Aorta (tissue), 5 donors: ENCODE data around the gene PLEKHM1. TPM values are rescaled to one million over a fixed set of nuclear protein-coding genes. Genes with fewer than 3 reads are reported as not detected.
"Not testable (repeated sequence)": the region's sequence is repeated elsewhere in the genome, so short reads cannot be mapped to it uniquely, and the experiment has no call there.

Experiments
- ATAC-seq: fragments of 200-7000 bp; cut with Tn5 transposase; one replicate; pipeline ENCODE4 v1.9.1; 2022; ENCODE audit warnings: moderate library complexity; ENCODE audit not compliant: low FRiP score
- DNase-seq, 2 donors: peaks; one replicate each; pipeline ENCODE4 v3.0.0-alpha.2; 2020
- H3K27ac ChIP-seq, 2 donors: one replicate each; pipeline ENCODE4 v1.5.1; 2013; ENCODE audit warnings: low read length in 2 of 2, mild to moderate bottlenecking in 2 of 2, moderate library complexity in 2 of 2, control low read depth in 1 of 2, inconsistent platforms in 1 of 2, low read depth in 1 of 2
- H3K27me3 ChIP-seq, 2 donors: one replicate each; pipeline ENCODE4 v1.6.1; 2013; ENCODE audit warnings: control low read depth in 1 of 2, low read length in 1 of 2, mild to moderate bottlenecking in 1 of 2, moderate library complexity in 1 of 2; ENCODE audit not compliant: insufficient read depth in 2 of 2, control insufficient read depth in 1 of 2
- H3K36me3 ChIP-seq, 2 donors: one replicate each; pipeline ENCODE4 v1.6.1; 2013; ENCODE audit warnings: control low read depth in 1 of 2, low read length in 1 of 2, mild to moderate bottlenecking in 1 of 2; ENCODE audit not compliant: insufficient read depth in 2 of 2, control insufficient read depth in 1 of 2
- H3K4me1 ChIP-seq, 2 donors: one replicate each; pipeline ENCODE4 v1.6.1; 2013; ENCODE audit warnings: low read length in 2 of 2, control low read depth in 1 of 2, mild to moderate bottlenecking in 1 of 2, moderate library complexity in 1 of 2; ENCODE audit not compliant: insufficient read depth in 2 of 2, control insufficient read depth in 1 of 2
- H3K4me3 ChIP-seq, 2 donors: one replicate each; pipeline ENCODE4 v1.5.1; 2013; ENCODE audit warnings: low read length in 2 of 2, control low read depth in 1 of 2, mild to moderate bottlenecking in 1 of 2
- H3K9me3 ChIP-seq: one replicate; pipeline ENCODE4 v1.6.1; 2013; ENCODE audit warnings: mild to moderate bottlenecking, low read length; ENCODE audit not compliant: control insufficient read depth
- WGBS, 2 donors: extraction: QIAGEN DNeasy Blood & Tissue Kit; methylation state at CpG; one replicate each; pipeline ENCODE4 v1.1.7; 2013; 5-methylcytosine and 5-hydroxymethylcytosine counted together
- intact Hi-C, 2 donors: fragments of 100-400 bp; cut with DNase I; formaldehyde crosslinking; loops; one replicate each; pipeline versions ENCODE4 v1.14.2 to v1.15.0; 2022
- polyA plus RNA-seq, 2 donors: library from polyadenylated mRNA; stranded (reverse); fragments of 200-250 nt; gene quantifications; one replicate each; pipeline ENCODE4 v1.2.3, GENCODE V29; 2013
- total RNA-seq, 2 donors: library from RNA; stranded (reverse); fragmentation: NEBNext Ultra II Directional; extraction: Animal tissue kit (Norgen Biotek cat#: 25700); gene quantifications; one replicate each; pipeline ENCODE4 v1.2.1, GENCODE V29; 2021
- donor health status: healthy with polysubstance abuse.
- donor health status: Bipolar disorder and iron deficiency.
- donor health status: DM: no; HTN: no; CAD: no.
- donor health status: DM: no; HTN: no; CAD: no.
- donor health status: DM: yes; HTN: yes; CAD: no.

PLEKHM1 gene
- total and polyA plus RNA-seq, 4 donors, result 13.3 to 67.6 (median 34.6) TPM

- H3K4me1 ChIP-seq, DNase-seq, H3K36me3 ChIP-seq, H3K27me3 ChIP-seq, H3K27ac ChIP-seq, ATAC-seq, H3K4me3 ChIP-seq, H3K9me3 ChIP-seq, intact Hi-C loops: not testable (repeated sequence)
- WGBS, 2 donors, result 91 to 97% methylated on average over 8 of the region's 8 CpGs
Measured at GRCh38 chr17:45497449-45497848, 6.9 kb upstream of the PLEKHM1 start.

- ATAC-seq, H3K4me3 ChIP-seq, H3K4me1 ChIP-seq, H3K9me3 ChIP-seq, H3K27ac ChIP-seq, intact Hi-C loops, H3K27me3 ChIP-seq, DNase-seq, H3K36me3 ChIP-seq: not testable (repeated sequence)
- WGBS, 2 donors, result 98 to 100% methylated on average over 3 of the region's 3 CpGs
Measured at GRCh38 chr17:45496507-45496906, 6.0 kb upstream of the PLEKHM1 start.

- H3K9me3 ChIP-seq, intact Hi-C loops, H3K27me3 ChIP-seq, H3K4me3 ChIP-seq, ATAC-seq, H3K27ac ChIP-seq, H3K4me1 ChIP-seq, H3K36me3 ChIP-seq: not testable (repeated sequence)
- 70 to 77% methylated on average over 5 of the region's 5 CpGs for WGBS, 2 donors
- peak in 1 of 2 donors; percentile 68 for DNase-seq
Measured at GRCh38 chr17:45494556-45494955, 4.0 kb upstream of the PLEKHM1 start.

- H3K36me3 ChIP-seq, intact Hi-C loops: not testable (repeated sequence)
- 88 to 90% methylated on average over 4 of the region's 4 CpGs for WGBS, 2 donors
Measured at GRCh38 chr17:45492156-45492555, 1.6 kb upstream of the PLEKHM1 start.

GRCh38 chr17:45490198-45490597, 323 bp downstream of the PLEKHM1 start:
- H3K36me3 ChIP-seq, H3K9me3 ChIP-seq, H3K4me1 ChIP-seq, intact Hi-C loops, H3K27me3 ChIP-seq: not testable (repeated sequence)
- WGBS, 2 donors, result 1% methylated on average over 10 to 30 of the region's 30 CpGs
- peak; percentile 26 for ATAC-seq
- peak in 1 of 2 donors; percentile 77 for DNase-seq
- Histone ChIP-seq H3K4me3 (peak overlapping the region; percentile 21 to 71), H3K27ac (peak overlapping the region in 1 of 2 donors; percentile 88)

More at GRCh38 chr17:45492156-45492555, 1.6 kb upstream of the PLEKHM1 start:
- not testable (repeated sequence) for ATAC-seq, H3K27me3 ChIP-seq, DNase-seq, H3K4me1 ChIP-seq, H3K27ac ChIP-seq, H3K4me3 ChIP-seq, H3K9me3 ChIP-seq

- DNase-seq, result peak; percentile 85 to 88
Measured at GRCh38 chr17:45487704-45488103, 2.8 kb downstream of the PLEKHM1 start.

GRCh38 chr17:45483591-45484216, 6.8 kb downstream of the PLEKHM1 start:
- H3K4me1 ChIP-seq, ATAC-seq, H3K9me3 ChIP-seq, H3K36me3 ChIP-seq, H3K4me3 ChIP-seq, intact Hi-C loops, H3K27ac ChIP-seq, DNase-seq, H3K27me3 ChIP-seq: not testable (repeated sequence)
- 89 to 98% methylated on average over 3 to 5 of the region's 5 CpGs for WGBS, 2 donors

More at GRCh38 chr17:45487704-45488103, 2.8 kb downstream of the PLEKHM1 start:
- H3K27ac ChIP-seq, intact Hi-C loops, H3K9me3 ChIP-seq, H3K4me1 ChIP-seq, H3K27me3 ChIP-seq, H3K4me3 ChIP-seq, H3K36me3 ChIP-seq: not testable (repeated sequence)
- ATAC-seq, result peak; percentile 72
- WGBS, 2 donors, result 24 to 34% methylated on average over 2 of the region's 2 CpGs

- DNase-seq, intact Hi-C loops, H3K27ac ChIP-seq, H3K4me3 ChIP-seq, H3K4me1 ChIP-seq, ATAC-seq, H3K36me3 ChIP-seq, H3K27me3 ChIP-seq, H3K9me3 ChIP-seq: not testable (repeated sequence)
- 59 to 80% methylated on average over 3 of the region's 3 CpGs for WGBS, 2 donors
Measured at GRCh38 chr17:45483177-45483576, 7.3 kb downstream of the PLEKHM1 start.

- ATAC-seq, H3K27ac ChIP-seq, H3K27me3 ChIP-seq, H3K4me1 ChIP-seq, H3K36me3 ChIP-seq, intact Hi-C loops, DNase-seq, H3K4me3 ChIP-seq, H3K9me3 ChIP-seq: not testable (repeated sequence)
- 80 to 86% methylated on average over 1 of the region's 4 CpGs for WGBS, 2 donors
Measured at GRCh38 chr17:45482317-45482716, 8.2 kb downstream of the PLEKHM1 start.
